RWPE1 (cell line): ENCODE measurements around the gene LRRFIP1.

Experiments
- CTCF ChIA-PET: fragments of 350-600 bp; sonication (Branson Sonifier 250); formaldehyde crosslinking; extraction: SDS; loops from one replicate; lab custom pipeline; 2021; lab: Yijun Ruan, JAX
- POLR2A ChIA-PET: fragments of 400-600 bp; formaldehyde crosslinking; extraction: SDS; loops from one replicate; lab custom pipeline; 2020; ENCODE audit warnings: antibody characterized with exemption; ENCODE audit not compliant: low non-redundant PET; lab: Yijun Ruan, JAX
- DNase-seq: peaks from one replicate; pipeline ENCODE4 v3.0.0; 2012; ENCODE audit warnings: low spot score
- H3K27ac ChIP-seq: fragments of 450-650 bp; 2 replicates; pipeline ENCODE4 v1.5.1; 2017
- CTCF ChIP-seq: fragments of 450-650 bp; conservative IDR thresholded peaks from 2 replicates; pipeline ENCODE4 v1.5.1; 2017; ENCODE audit warnings: low read depth, mild to moderate bottlenecking

LRRFIP1 gene

GRCh38 chr2:237701033-237701858, 73.9 kb downstream of the LRRFIP1 start:
- CTCF ChIA-PET, result interaction anchor here (1.7 kb wide), 1 partner anchor 28 kb away, joined by 6 read pairs; no protein-coding TSS in a partner anchor

DNA sequence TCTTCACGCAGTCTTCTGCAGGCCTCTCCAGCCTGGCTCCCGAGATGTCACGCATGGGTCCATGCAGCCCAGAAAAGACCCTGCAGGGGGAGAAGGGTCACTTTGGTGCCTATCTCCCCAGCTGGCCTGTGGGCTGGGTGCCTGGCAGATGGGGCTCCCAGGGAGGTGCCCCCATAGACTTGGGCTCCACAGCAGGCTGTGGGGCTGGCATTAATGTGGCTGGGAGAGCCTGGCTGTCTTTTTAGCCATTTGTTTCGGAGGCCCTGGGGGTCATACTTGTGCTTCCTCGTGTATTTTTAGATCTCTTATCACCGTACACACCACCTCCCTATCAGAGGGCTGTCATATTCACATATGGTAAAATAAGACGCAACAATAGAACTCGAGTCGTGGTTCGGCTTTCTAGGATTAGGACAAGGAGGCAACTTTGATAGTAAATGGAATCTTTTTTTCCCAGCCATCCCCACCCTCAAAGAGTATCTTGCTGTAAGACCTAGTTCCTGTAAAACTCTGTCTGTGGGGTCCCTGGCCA, 74.5 kb downstream of the LRRFIP1 start:
- H3K27ac ChIP-seq, result peak overlapping the region; percentile 91
- no peak for DNase-seq
- ChIA-PET POLR2A (no interaction called here), CTCF (interaction anchor here (1.7 kb wide), 1 partner anchor 29 kb away, joined by 6 read pairs; no protein-coding TSS in a partner anchor)
- no peak for TF ChIP-seq CTCF

More at GRCh38 chr2:237701033-237701858, 73.9 kb downstream of the LRRFIP1 start:
- TF ChIP-seq CTCF, result no peak
- H3K27ac ChIP-seq, result peak overlapping the region; percentile 91
- POLR2A ChIA-PET, result no interaction called here
- DNase-seq, result no peak

- ChIA-PET POLR2A (no interaction called here), CTCF (interaction anchor here (1.7 kb wide), 1 partner anchor 29 kb away, joined by 6 read pairs; no protein-coding TSS in a partner anchor)
- H3K27ac ChIP-seq, result peak overlapping the region; percentile 91
- TF ChIP-seq CTCF, result no peak
- DNase-seq, result no peak
Measured at GRCh38 chr2:237702441-237703391, 75.3 kb downstream of the LRRFIP1 start.

GRCh38 chr2:237704501-237705434, 77.4 kb downstream of the LRRFIP1 start:
- no peak for TF ChIP-seq CTCF
- H3K27ac ChIP-seq, result peak overlapping the region; percentile 91
- CTCF ChIA-PET, result interaction anchor here (0.7 kb wide), 1 partner anchor 41 kb away, joined by 3 read pairs; no protein-coding TSS in a partner anchor
- DNase-seq, result peak; percentile 63
- POLR2A ChIA-PET, result no interaction called here

GRCh38 chr2:237706257-237706656, 78.9 kb downstream of the LRRFIP1 start:
- no peak for TF ChIP-seq CTCF
- POLR2A ChIA-PET, result no interaction called here

More at GRCh38 chr2:237706257-237706656, 78.9 kb downstream of the LRRFIP1 start:
- peak overlapping the region; percentile 91 for H3K27ac ChIP-seq
- CTCF ChIA-PET, result no interaction called here
- DNase-seq, result no peak
